Fibroblast of skin of scalp (primary cell): ENCODE measurements around the gene ZSCAN12.
"Not testable (repeated sequence)": the region's sequence is repeated elsewhere in the genome, so short reads cannot be mapped to it uniquely, and the experiment has no call there.

Experiments used
- DNase-seq: peaks from one replicate; pipeline ENCODE4 v3.0.0-alpha.2; 2013

The ZSCAN12 gene

DNA sequence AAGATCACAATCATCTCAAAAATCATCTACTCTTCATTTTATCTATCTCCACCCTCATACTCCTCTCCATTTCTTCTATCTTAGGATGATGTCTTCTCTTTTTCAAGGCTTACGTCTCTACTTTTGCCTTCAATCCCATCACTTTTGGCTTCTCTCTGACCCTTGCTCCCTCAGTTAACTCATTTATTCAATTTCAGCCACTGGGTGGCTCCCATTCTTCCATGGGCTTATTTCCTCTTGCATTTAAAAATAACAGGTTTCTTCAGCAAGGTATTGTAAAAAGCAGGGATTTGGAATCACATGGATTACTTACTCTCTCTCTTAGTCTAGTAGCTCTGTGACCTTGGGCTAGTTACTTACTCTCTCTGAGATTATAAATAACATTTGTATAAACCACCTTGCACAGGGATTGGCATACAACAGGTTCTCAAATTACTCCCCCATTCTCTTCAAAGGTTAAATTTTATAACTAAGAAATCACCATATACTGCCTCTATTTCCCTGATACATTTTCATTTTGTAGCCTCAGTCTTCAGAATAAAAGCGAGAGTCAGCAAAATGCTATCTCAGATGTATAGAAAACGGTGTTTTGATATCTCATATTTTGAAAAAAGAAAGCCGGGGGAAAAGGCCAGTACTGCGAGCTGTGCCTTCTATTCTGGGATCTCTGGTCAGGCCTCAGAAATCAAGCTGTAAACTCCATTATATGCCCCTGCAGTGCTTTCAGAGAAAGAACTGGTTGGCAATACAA, 5.5 kb downstream of the ZSCAN12 start:
- DNase-seq: peak; percentile 20

DNA sequence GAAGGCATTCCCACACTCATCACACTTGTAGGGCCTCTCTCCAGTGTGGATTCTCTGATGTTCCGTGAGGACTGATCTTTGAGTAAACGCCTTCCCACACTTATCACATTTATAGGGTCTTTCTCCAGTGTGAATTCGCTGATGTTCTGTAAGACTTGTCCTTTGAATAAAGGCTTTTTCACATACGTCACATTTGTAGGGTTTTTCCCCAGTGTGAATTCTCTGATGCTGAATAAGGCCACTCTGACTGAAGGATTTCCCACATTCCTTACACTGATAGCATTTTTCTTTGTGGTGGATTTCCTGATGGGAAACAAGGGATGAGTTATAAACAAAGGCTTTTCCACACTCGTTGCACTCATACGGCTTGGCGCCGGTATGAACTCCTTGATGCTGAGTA, 8.9 kb downstream of the ZSCAN12 start:
- no peak for DNase-seq

DNA sequence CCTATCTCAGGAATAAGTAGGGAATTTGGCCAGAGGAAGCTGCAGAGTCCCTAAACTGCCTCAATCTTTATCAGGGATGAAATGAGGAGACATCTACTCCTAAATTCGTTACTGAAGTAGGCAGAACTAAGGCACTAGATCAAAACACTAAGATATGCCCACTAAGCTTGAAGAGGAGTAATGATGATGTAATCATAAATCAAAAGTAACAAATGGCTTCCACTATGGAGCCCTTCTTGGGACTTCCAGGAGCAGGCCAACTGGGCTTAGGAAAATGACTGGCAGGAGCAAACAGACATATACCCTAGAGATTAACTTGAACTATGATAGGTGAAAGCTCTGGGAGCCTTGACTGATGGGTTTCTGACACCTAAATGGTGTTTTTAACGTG, 15.4 kb downstream of the ZSCAN12 start:
- no peak for DNase-seq

DNA sequence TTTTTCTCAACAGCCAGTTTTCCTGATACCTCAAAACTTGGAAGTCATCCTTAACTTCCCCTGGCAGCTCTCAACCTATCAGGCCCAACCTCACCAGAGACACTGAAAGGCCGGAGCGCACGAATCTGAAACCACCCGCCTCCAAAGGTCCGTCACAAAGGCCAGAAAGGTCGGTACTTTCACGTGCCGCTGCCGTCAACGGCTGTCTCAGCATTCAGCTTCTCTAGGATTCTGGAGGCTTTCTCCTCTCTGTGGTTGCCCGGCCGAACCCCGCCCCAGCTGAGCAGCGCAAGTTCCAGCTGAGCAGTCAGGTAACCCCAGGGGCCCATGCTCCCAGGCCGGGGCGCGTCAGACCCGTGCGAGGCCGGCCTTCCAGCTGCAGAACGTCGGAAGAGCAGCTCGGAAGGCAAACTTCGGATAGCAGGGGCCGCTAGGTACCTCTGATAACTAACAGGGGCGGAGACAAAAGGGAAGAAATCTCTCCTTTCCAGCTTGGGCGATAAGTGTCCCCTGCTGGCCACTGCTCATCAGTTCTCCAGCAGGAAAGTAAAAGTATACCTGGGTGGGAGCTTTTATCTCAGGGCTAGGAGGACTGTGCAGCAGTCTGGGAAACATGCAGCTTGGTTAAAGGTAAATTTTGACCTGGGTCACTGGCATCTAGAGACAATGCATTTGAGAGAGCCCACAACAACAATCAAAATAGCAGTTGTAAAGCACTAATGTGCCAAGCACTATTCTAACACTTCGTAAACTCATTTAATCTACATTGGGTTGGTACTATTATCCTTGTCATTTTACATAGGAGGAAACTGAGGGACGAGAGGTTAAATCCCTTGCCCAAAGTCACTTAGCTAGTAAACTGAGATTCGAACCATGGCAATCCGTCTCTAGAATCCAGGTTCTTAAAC, 16.1 kb downstream of the ZSCAN12 start:
- DNase-seq: peak; percentile 56

DNA sequence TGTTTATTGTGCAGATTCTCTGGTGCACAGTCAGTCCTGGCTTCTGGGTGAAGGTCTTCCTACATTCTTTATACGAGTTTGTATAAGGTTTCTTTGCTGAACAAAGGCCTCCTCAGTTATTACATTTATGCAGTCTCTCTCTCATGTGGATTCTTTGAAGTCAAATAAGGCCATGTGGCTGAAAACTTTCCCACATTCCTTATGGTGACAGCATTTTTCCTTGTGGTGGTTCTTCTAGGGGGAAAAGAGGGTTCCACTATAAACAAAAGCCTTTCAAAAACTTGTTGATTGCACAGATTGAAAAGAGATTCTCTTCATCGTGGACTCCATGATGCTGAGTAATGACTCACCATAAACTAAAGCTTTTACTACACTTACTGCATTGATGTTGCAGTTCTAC, 19.2 kb downstream of the ZSCAN12 start:
- DNase-seq: no peak

DNA sequence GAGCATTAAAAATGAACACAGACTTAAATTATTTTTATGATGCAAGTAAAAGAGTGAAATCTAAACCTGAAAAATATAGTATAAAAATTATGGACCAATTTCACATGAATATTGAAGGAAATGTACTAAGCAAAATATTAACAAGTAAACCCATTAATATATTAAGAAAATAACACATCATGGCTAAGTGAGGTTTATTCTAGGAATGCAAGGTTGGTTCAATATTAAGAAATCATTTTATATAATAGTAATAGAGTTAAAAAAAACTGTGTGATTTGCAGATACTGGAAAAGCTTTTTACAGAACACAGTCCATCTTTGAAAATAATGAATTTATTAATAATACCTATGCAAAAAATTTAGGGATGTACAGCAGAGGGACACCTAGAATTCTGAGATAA, 20.9 kb downstream of the ZSCAN12 start:
- DNase-seq: no peak

DNA sequence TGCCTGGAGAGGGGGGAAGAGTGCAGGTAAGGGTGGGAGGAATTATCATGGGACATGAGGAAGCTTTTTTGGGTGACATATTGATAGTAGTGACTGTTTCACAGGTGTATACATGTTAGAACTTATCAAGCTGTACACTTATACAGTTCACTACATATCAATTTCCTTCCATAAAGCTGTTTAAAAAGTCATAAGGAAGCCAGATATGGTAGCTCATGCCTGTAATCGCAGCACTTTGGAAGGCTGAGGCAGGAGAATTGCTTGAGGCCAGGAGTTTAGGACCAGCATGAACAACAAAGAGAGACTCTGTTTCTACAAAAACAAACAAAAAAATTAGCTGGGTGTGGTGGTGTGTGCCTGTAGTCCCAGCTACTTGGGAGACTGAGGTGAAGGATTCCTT, 21.7 kb downstream of the ZSCAN12 start:
- no peak for DNase-seq

DNA sequence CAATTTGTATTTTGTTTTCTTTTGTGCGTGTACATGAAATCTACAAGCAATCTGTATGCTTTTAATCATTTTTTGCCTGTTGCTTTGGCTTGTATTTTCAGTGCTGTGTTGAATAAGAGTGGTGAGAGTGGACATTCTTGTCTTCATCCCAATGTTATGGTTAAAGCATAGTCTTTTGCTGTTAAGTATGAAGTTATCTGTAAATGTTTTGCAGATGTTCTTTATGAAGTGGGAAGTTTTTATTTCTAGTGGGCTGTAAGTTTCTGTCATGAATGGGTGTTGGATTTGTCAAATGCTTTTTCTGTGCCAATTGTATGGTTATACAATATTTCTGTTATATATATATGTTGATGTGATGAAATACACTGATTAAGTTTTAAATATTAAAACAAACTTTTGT, 25.6 kb downstream of the ZSCAN12 start:
- DNase-seq: no peak

DNA sequence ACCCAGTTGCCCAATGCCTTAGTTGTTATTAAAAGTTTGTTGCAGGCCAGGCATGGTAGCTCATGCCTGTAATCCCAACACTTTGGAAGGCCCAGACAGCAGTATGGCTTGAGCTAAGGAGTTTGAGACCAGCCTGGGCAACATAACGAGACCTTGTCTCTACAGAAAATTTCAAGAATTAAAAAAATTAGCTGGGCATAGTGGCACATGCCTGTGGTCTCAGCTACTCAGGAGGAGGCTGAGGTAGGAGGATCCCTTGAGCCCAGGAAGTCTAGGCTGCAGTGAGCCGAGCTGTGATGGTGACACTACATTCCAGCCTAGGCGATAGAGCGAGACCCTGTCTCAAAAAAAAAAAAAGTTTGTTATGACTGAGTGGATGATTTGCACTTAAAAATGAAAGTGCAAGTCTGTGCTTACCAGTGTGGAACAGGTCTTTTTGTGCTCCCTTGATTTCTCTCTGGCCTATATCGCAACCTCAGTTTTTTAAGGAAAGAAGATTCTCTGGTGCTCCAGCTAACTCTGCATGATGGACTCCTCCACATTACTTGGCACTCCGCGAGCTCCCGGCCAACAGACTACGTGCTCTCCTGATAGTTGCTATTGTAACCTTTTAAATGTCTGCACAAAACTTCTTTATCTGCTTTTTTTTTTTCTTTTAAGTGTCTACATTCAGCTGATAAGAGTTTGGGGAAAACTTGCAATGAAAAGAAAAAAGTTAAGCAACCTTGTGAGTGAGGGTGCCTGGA, 27.7 kb downstream of the ZSCAN12 start:
- no peak for DNase-seq

DNA sequence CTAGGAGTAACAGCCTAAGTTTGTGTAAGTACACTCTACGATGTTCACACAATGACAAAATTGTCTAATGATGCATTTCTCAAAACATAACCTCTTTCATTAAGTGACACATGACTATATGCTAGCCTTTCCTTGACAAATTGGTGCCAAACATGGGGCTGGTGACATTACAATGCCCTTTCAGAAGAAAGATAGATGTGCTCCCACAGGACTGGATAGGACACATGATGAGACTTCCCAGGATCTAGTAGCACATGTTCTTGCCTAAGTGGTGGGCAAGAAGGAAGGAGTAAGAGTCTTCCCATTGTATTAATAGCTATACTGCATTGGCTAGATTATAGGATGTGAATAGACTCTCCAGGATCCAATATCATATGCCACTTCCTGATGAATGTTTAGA, 28.3 kb downstream of the ZSCAN12 start:
- no peak for DNase-seq

DNA sequence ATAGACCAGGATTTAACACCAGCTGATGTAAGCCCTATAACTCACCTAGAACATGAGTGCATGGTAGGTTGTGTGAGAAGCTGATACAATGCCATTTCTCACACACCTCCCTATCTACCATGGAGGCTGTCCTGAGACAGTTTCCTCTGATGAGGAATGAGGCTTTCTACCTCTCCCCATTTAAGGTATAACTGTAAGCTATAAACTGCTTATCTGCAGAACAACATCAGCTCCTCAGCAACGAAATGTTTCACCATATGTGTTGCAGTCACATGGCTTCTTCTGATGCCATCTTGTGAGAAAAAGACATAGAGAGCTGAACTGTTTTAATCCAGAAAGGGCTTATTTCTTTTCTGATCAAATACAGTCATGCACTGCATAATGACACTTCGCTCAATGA, 29.1 kb downstream of the ZSCAN12 start:
- DNase-seq: no peak

DNA sequence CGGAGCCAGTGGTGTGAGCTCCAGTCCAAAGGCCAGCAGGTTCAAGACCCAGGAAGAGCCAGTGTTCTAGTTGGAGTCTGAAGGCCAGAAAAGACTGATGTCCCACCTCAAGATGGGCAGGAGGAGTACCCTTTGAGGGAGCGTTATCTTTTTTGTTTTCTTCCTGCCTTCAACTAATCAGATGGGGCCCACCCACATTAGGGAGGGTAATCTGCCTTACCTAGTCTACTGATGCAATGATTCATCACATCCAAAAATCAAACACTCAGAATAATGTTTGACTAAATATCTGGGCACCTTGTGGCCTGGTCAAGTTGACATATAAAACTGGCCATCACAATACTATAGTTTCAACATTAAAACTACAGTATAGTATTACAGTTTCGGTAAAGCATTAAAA, 30.1 kb downstream of the ZSCAN12 start:
- DNase-seq: no peak

DNA sequence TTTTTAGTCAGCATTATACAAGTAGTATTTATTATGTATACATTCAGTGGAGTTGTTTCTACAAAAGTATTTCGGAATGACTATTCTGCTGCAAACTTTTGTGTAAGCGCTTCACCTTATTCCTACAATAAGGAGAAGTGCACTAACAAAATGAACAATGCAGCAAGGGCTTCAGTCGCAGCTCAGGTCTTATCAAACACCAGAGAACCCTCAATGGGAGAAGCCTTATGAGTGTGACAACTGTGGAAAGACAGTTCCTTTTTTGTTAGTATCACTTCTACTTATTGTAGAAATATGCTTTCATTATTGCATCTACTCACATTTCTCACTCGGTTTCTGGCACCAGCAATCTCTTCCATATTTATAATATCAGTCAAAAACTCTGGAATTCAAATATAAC, 31.0 kb downstream of the ZSCAN12 start:
- no peak for DNase-seq

DNA sequence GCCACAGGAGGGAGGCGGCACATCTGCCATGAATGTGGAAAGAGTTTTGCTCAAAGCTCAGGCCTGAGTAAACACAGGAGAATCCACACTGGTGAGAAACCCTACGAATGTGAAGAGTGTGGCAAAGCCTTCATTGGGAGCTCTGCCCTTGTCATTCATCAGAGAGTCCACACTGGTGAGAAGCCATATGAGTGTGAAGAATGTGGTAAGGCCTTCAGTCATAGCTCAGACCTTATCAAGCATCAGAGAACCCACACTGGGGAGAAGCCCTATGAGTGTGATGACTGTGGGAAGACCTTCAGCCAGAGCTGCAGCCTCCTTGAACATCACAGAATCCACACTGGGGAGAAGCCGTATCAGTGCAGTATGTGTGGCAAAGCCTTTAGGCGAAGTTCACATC, 34.0 kb downstream of the ZSCAN12 start:
- DNase-seq: not testable (repeated sequence)

DNA sequence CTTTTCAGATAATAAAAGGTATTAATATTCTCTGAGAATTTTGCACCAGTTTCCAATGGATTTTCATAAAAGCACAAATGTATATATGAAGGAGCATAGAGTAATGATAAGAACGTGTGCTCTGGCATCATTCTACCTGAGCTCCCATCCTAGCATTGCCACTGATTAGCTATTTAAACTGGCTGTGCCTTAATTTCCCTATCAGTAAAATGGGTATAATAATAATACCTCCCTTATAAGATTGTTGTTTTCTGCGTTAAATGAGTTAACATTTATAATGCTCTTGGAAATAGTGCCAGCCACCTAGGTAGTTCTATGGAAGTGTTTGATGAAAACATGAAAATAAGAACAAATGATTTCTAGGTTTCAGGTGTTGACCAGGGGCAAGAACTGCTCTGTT, 38.6 kb downstream of the ZSCAN12 start:
- no peak for DNase-seq

DNA sequence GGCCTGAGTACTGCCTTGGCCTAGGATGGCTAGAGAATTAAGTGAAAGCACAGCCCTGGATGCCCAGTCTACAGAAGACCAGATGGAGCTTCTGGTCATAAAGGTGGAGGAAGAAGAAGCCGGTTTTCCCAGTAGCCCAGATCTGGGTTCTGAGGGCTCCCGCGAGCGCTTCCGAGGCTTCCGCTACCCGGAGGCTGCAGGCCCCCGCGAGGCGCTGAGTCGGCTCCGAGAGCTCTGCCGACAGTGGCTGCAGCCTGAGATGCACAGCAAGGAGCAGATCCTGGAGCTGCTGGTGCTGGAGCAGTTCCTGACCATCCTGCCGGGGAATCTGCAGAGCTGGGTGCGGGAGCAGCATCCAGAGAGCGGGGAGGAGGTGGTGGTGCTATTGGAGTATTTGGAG, 40.0 kb downstream of the ZSCAN12 start:
- not testable (repeated sequence) for DNase-seq

DNA sequence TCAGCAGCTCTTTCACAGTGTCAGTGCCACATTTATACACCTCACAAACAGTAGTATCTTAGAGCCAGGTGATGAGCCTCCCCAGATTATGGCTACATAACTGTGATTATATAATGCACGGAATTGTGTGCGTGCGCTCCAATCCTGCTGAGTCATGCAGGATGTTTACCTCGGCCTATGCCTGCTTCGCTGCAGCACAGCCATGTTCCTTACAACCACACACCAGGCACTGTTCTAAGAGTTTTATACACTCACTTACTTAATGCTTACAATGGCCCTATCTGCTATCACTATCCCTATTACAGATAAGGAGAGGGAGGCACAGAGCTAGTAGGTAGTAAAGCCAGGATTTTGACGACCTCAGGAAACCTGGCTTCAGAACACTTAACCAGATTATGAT, 42.5 kb downstream of the ZSCAN12 start:
- no peak for DNase-seq

DNA sequence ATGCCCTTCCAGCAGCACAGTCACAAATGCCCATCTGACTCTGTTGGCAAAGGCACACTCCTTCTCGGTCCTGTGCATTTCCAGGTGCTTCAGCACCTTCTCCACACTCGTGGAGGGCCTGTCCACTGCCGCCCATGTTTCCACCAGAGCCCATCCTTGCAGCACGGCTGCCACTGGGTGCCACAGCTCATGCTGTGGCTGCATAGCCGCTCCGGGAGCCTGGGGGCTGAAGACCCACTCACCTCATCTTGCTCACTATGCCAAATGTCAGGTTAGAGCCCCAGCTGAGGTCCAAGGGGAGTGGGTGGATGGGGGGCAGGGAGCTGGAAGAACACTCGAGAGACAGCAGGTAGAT, 42.9 kb downstream of the ZSCAN12 start:
- DNase-seq: no peak

DNA sequence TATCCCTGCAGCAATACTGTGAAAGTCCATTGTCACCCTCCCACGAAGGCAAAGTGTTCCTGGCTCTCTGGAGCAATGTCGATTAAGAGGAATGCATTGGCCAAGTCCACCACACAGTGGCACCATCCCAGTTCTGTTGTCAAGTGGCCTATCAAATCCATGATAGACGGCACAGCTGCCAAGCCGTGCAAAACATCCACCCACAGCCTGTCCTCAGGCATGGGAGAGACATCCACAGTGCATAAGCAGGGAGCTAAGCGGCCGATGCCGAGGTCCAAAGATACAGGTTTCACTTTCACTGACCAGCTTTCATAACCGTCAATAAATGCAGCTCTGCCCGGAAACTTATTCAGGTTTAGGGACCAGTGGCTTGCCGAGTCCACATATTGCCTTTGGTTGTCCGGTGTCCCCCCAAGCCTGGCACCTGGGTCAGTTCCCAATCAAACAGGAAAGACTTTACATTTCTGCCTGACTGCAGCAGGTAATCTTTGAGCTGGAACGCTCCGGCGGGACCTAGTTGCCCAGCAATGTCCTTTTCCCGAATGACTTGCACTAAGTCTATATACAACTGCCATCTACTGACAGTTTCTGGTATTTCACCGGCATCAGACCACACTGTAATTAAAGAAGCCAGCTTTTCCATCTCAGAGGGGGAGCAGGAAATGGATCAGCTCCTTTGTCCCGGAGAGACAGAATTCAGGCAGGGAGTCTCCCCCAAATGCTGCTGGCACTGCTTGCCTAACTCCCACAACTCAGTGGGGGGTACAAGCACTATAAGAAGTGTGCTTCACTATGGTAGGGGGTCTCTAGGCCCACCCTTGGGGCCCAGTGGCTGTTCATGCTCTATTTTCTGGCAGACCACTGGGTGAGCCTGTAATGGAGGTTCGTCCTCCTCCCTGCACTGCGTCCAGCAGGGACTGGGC, 43.5 kb downstream of the ZSCAN12 start:
- peak; percentile 82 for DNase-seq

DNA sequence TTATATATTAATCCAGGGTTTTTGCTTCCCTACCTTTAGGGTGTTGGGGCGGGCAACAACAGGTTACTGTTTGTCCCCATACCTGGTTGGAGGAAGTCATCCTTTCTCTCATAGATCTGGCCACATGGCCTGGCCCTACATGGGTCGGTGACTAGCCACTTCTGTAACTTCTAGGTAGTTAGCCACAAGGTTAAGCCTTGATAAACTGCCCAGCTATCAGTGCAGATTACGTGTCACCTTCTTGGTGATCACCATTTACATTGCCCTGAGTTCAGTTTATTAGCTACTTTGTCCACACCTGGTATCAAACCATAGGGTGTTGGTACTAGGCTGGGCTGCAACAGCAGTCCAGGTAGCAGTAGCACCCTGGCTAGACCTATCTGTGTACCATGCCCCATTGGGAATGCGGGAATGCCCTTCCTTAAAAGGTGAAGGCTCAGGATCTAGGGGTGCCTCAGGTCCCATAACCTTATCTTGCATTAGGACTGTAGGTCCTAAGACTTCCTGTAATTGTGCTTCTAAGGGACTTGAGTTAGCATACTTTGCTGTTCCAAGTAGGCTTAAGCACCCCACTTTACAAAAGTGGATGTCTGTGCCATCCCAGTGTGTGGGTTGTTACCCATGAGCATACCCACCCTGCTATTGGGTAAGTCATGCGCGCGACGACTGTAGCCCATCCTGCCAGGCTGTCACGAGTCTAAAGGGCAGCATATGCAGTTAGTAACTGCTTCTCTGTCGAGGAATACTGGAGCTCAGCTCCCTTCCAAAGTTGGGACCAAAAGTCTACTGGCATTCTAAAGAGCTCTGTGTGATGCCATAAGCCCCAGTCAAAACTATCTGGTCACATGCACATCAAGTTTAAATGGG, 44.6 kb downstream of the ZSCAN12 start:
- DNase-seq: no peak

DNA sequence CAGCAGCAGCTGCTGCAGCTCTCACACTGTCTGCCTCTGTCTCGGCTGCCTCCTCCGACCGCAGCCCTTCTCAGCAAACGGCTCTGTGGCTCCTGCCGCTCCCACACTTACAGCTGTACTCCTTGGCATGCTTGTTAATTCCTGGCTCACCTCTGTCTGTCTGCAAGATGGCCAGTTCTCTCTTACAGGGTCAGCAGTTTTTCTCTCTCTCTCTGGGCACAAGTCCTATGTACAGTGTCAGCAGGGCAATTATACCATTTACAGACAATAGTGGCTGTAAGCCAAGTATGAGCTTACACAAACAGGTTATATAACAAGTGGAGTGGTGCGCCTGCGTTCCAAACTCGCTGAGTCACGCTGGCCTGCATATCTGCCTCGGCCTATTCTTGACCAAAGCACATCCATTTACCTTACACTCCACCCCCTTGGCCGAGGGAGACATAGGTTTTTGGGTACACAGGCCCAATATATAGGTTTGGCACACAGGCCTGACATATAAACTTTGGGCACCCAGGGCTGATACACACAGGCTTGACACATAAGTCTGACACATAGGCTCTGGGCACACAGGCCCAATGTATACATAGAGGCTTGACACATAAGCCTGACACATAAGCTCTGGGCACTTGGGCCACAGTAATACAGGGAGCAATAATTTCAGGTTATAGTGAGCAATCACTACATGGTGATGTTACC, 45.4 kb downstream of the ZSCAN12 start:
- DNase-seq: no peak
